Mesenchymal stem cell (in vitro differentiated cells and primary cell): ENCODE results near the gene CCND1.

Source experiments
- DNase-seq: peaks from one replicate; pipeline ENCODE4 v3.0.0-alpha.2; 2013
- H2AFZ ChIP-seq: one replicate; pipeline ENCODE4 v1.6.1; 2013; ENCODE audit warnings: low read depth, mild to moderate bottlenecking, control low read depth, inconsistent platforms, low read length, moderate library complexity
- H2AK5ac ChIP-seq: 2 replicates; pipeline ENCODE4 v1.6.1; 2013; ENCODE audit warnings: low read length, moderate library complexity, mild to moderate bottlenecking, inconsistent platforms; ENCODE audit not compliant: severe bottlenecking
- H2BK120ac ChIP-seq: one replicate; pipeline ENCODE4 v1.6.1; 2013; ENCODE audit warnings: low read depth, mild to moderate bottlenecking, inconsistent platforms, low read length, moderate library complexity
- H2BK12ac ChIP-seq, 2 experiments: one replicate each; pipeline ENCODE4 v1.6.1; 2013; ENCODE audit warnings: inconsistent platforms in 2 of 2, low read length in 2 of 2, mild to moderate bottlenecking in 2 of 2, moderate library complexity in 2 of 2, control low read depth in 1 of 2
- H2BK15ac ChIP-seq: one replicate; pipeline ENCODE4 v1.6.1; 2013; ENCODE audit warnings: mild to moderate bottlenecking, low read depth, inconsistent platforms; ENCODE audit not compliant: poor library complexity, severe bottlenecking
- H2BK5ac ChIP-seq: 2 replicates; pipeline ENCODE4 v1.6.1; 2013; ENCODE audit warnings: low read depth, mild to moderate bottlenecking, low read length, control low read depth, inconsistent platforms; ENCODE audit not compliant: poor library complexity, severe bottlenecking
- H3K14ac ChIP-seq, 2 experiments: one replicate each; pipeline ENCODE4 v1.6.1; 2013; ENCODE audit warnings: inconsistent platforms in 2 of 2, low read length in 2 of 2, control low read depth in 1 of 2, mild to moderate bottlenecking in 1 of 2, moderate library complexity in 1 of 2
- H3K18ac ChIP-seq, 2 experiments: one replicate each; pipeline ENCODE4 v1.6.1; 2013; ENCODE audit warnings: inconsistent platforms in 2 of 2, low read length in 2 of 2, control low read depth in 1 of 2, low read depth in 1 of 2, mild to moderate bottlenecking in 1 of 2
- H3K23ac ChIP-seq, 2 experiments: one replicate each; pipeline ENCODE4 v1.6.1; 2013; ENCODE audit warnings: inconsistent platforms in 2 of 2, low read length in 2 of 2, mild to moderate bottlenecking in 2 of 2, moderate library complexity in 2 of 2, control low read depth in 1 of 2
- H3K27ac ChIP-seq: 2 replicates; pipeline ENCODE4 v1.5.1; 2013; ENCODE audit warnings: mild to moderate bottlenecking, moderate library complexity, low read length, control low read depth, inconsistent platforms; ENCODE audit not compliant: poor library complexity, severe bottlenecking
- H3K27me3 ChIP-seq, 2 experiments: 2 replicates each; pipeline versions ENCODE4 v1.6.1 to v1.7.0; 2013; ENCODE audit warnings: low read length in 2 of 2, mild to moderate bottlenecking in 2 of 2, moderate library complexity in 2 of 2, control low read depth in 1 of 2, inconsistent platforms in 1 of 2; ENCODE audit not compliant: control insufficient read depth in 1 of 2, insufficient read depth in 1 of 2
- H3K36me3 ChIP-seq, 2 experiments: 2 replicates each; pipeline versions ENCODE4 v1.6.1 to v1.7.0; 2013; ENCODE audit warnings: low read length in 2 of 2, control low read depth in 1 of 2, inconsistent platforms in 1 of 2, low read depth in 1 of 2, mild to moderate bottlenecking in 1 of 2; ENCODE audit not compliant: insufficient read depth in 2 of 2, control insufficient read depth in 1 of 2
- H3K4ac ChIP-seq, 2 experiments: one replicate each; pipeline ENCODE4 v1.6.1; 2013; ENCODE audit warnings: inconsistent platforms in 2 of 2, low read length in 2 of 2, mild to moderate bottlenecking in 2 of 2, moderate library complexity in 2 of 2, control low read depth in 1 of 2, low read depth in 1 of 2
- H3K4me1 ChIP-seq: 2 replicates; pipeline ENCODE4 v1.6.1; 2013; ENCODE audit warnings: low read depth, low read length, control low read depth; ENCODE audit not compliant: control insufficient read depth, insufficient read depth
- H3K4me2 ChIP-seq: 2 replicates; pipeline ENCODE4 v1.6.1; 2013; ENCODE audit warnings: low read length, mild to moderate bottlenecking, inconsistent platforms; ENCODE audit not compliant: poor library complexity, severe bottlenecking
- H3K4me3 ChIP-seq, 2 experiments: 2 replicates each; pipeline versions ENCODE4 v1.5.1 to v1.7.0; 2013; ENCODE audit warnings: low read length in 2 of 2, mild to moderate bottlenecking in 2 of 2, control low read depth in 1 of 2, low read depth in 1 of 2; ENCODE audit not compliant: insufficient read depth in 1 of 2
- H3K79me1 ChIP-seq: replicated peaks from 2 replicates; pipeline ENCODE4 v1.6.1; 2013; ENCODE audit warnings: mild to moderate bottlenecking, control low read depth, low read length, inconsistent platforms; ENCODE audit not compliant: poor library complexity, severe bottlenecking
- H3K9ac ChIP-seq: 2 replicates; pipeline ENCODE4 v1.7.0; 2013; ENCODE audit warnings: mild to moderate bottlenecking, low read length, moderate library complexity
- H3K9me3 ChIP-seq: 2 replicates; pipeline ENCODE4 v1.7.0; 2013; ENCODE audit warnings: mild to moderate bottlenecking, low read length; ENCODE audit not compliant: control insufficient read depth
- H4K8ac ChIP-seq: one replicate; pipeline ENCODE4 v1.6.1; 2013; ENCODE audit warnings: inconsistent platforms, mild to moderate bottlenecking, low read length, moderate library complexity
- H4K91ac ChIP-seq: one replicate; pipeline ENCODE4 v1.6.1; 2013; ENCODE audit warnings: mild to moderate bottlenecking, low read length, inconsistent platforms
- WGBS: methylation state at CpG from one replicate; pipeline ENCODE4 v1.1.7; 2013; ENCODE audit warnings: mixed read lengths; 5-methylcytosine and 5-hydroxymethylcytosine counted together

CCND1 gene

DNA sequence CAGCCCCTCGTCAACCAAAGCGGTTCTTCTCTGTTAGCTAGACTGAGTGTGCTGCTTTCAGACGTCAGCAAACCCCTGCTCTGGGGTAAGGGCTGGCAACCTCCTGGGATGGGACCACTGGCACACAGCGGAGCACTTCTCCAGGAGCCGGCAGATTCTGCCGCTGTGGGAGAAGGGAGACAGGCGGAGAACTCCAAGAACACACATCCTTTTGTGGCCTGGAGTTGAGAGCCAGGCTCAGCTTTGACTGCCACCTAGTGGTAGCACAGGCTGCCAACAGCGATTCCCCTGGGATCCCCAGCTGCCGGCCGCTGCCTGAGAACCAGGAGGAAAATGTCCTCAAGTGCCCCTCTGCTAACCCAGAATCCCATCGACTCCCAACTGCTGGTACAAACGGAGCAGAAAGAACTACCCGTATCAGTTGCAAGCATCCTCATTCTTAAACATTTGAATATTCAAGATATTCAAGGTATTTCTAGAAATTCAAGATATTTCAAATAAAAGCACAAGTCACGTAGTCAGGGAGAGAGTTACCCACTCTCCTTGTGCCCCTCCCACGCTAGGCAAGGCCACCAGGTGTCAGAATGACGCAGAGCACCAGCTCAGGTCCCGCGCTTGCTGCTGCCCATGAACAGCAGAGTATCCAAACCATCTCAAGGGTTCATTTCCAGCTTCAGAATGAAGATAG lies 29.3 kb downstream of the CCND1 start:
- H2BK120ac ChIP-seq = no peak overlapping the region
- no peak overlapping the region for H3K4me2 ChIP-seq
- H2BK12ac ChIP-seq = no peak overlapping the region
- H3K9ac ChIP-seq = peak overlapping the region; percentile 80
- peaks cover 42% of the 10 kb centered on the region for H3K79me1 ChIP-seq
- H3K14ac ChIP-seq = peak overlapping the region in 1 of 2 experiments; percentile 72
- H3K4me3 ChIP-seq = peak overlapping the region in 1 of 2 experiments; percentile 50
- H2AK5ac ChIP-seq = no peak overlapping the region
- H2AFZ ChIP-seq = no peak overlapping the region
- H3K27ac ChIP-seq = no peak overlapping the region
- peak; percentile 85 for DNase-seq
- H3K9me3 ChIP-seq = no peaks in the 10 kb centered on the region
- no peak overlapping the region for H2BK15ac ChIP-seq
- H4K8ac ChIP-seq = no peak overlapping the region
- peaks cover 15% of the 10 kb centered on the region for H3K4me1 ChIP-seq
- no peaks in the 10 kb centered on the region for H3K27me3 ChIP-seq
- H4K91ac ChIP-seq = no peak overlapping the region
- H3K36me3 ChIP-seq = peaks cover 42 to 67% of the 10 kb centered on the region in 2 experiments
- no peak overlapping the region for H2BK5ac ChIP-seq
- no peak overlapping the region for H3K23ac ChIP-seq
- H3K18ac ChIP-seq = no peak overlapping the region
- H3K4ac ChIP-seq = no peak overlapping the region
- 48% methylated on average over 15 of the region's 18 CpGs for WGBS

DNA sequence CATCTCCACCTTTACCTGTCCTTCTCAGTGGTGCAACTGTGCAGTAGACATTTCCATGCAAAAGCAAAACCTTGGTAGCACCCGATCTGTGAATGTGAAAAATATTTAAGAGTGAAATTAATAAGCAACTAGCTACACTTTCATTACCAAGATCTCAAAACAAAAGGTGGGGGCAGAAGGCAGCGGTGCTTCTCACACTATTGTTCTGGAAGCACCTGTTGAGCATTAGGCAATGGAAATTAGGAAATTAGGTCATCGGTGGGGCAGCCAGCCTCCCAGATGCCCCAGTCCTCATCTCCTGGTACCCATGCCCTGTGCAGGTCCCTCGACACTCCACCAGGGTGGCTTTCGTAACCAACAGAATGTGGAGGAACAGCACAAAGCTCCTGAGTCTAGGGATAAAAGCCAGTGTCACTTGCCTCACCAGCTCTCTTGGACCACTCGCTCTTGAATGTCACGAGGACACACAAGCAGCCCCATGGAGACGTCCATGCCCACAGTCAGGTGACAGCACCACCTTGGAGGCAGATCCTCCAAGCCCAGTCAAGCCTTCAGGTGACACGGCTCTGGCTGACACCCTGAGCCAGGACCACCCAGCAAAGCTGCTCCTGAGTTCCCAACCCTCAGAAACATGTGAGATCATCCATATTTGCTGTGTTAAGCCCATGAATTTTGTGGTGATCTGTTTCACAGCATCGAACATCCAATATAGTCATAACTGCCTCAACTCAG lies 30.9 kb downstream of the CCND1 start:
- no peak overlapping the region for H2BK15ac ChIP-seq
- no peak overlapping the region for H2AFZ ChIP-seq
- no peak overlapping the region for H3K23ac ChIP-seq
- no peaks in the 10 kb centered on the region for H3K9me3 ChIP-seq
- no peak overlapping the region for H3K4ac ChIP-seq
- DNase-seq = no peak
- peaks cover 28 to 53% of the 10 kb centered on the region in 2 experiments for H3K36me3 ChIP-seq
- H3K4me1 ChIP-seq = peaks cover 15% of the 10 kb centered on the region
- H3K4me2 ChIP-seq = no peak overlapping the region
- H3K9ac ChIP-seq = peak overlapping the region; percentile 11
- H3K14ac ChIP-seq = no peak overlapping the region
- no peak overlapping the region for H2BK5ac ChIP-seq
- H2BK120ac ChIP-seq = no peak overlapping the region
- no peak overlapping the region for H3K4me3 ChIP-seq
- no peak overlapping the region for H2AK5ac ChIP-seq
- no peak overlapping the region for H3K18ac ChIP-seq
- peaks cover 35% of the 10 kb centered on the region for H3K79me1 ChIP-seq
- no peak overlapping the region for H2BK12ac ChIP-seq
- no peak overlapping the region for H4K8ac ChIP-seq
- no peak overlapping the region for H4K91ac ChIP-seq
- 96% methylated on average over 8 of the region's 10 CpGs for WGBS
- no peaks in the 10 kb centered on the region for H3K27me3 ChIP-seq
- no peak overlapping the region for H3K27ac ChIP-seq

DNA sequence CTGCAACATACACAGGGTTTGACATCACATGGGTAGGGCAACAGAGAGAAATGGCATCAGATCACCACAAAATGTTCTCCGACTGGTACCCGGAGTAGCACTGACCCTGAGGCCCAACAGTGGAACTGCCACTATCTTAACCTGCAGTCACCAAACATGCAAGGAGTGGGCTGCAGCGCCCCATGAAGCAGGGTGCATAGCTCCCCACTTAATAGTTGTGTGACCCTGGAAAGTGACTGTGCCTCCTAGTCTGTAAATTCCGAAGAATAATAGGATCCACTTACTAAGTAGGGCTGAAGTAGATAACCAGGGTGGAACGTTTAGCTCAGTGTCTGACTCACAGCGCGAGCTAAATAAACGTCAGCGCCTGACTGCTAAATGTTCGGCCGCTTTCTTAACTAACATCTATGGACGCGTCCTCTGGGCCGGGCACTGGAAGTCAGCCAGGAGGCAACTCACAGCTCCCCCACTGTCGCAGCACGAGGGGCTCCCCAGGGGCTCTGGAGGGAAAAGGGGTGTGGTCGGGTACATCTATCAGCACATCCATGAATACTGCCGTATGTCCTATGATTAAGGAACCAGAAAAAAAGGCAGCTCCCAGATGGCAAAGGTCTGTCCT lies 33.4 kb downstream of the CCND1 start:
- Histone ChIP-seq H3K4me2 (peak overlapping the region; percentile 82), H3K79me1 (peaks cover 20% of the 10 kb centered on the region), H3K9me3 (no peaks in the 10 kb centered on the region), H2BK12ac (no peak overlapping the region), H3K27me3 (no peaks in the 10 kb centered on the region), H3K4me1 (peaks cover 13% of the 10 kb centered on the region), H2BK15ac (no peak overlapping the region), H3K4ac (peak overlapping the region; percentile 95 to 98), H3K23ac (no peak overlapping the region), H4K91ac (peak overlapping the region; percentile 97), H2BK120ac (peak overlapping the region; percentile 9), H2AK5ac (peak overlapping the region; percentile 16), H3K9ac (peak overlapping the region; percentile 100), H3K4me3 (peak overlapping the region; percentile 98 to 100), H3K18ac (peak overlapping the region; percentile 98 to 99), H2AFZ (no peak overlapping the region), H3K36me3 (peaks cover 16 to 37% of the 10 kb centered on the region in 2 experiments), H2BK5ac (no peak overlapping the region), H3K27ac (peak overlapping the region; percentile 22), H4K8ac (peak overlapping the region; percentile 99), H3K14ac (no peak overlapping the region)
- WGBS = 29% methylated on average over 18 of the region's 18 CpGs
- peak; percentile 92 for DNase-seq
